Cerebellar nuclear complex (tissue), 1 donor: ENCODE data around the gene KIF3A.

ENCODE experiments used
- DNase-seq, 2 experiments: peaks; one replicate each; lab custom pipeline; 2025; lab: John Stamatoyannopoulos, UW

KIF3A gene

DNA sequence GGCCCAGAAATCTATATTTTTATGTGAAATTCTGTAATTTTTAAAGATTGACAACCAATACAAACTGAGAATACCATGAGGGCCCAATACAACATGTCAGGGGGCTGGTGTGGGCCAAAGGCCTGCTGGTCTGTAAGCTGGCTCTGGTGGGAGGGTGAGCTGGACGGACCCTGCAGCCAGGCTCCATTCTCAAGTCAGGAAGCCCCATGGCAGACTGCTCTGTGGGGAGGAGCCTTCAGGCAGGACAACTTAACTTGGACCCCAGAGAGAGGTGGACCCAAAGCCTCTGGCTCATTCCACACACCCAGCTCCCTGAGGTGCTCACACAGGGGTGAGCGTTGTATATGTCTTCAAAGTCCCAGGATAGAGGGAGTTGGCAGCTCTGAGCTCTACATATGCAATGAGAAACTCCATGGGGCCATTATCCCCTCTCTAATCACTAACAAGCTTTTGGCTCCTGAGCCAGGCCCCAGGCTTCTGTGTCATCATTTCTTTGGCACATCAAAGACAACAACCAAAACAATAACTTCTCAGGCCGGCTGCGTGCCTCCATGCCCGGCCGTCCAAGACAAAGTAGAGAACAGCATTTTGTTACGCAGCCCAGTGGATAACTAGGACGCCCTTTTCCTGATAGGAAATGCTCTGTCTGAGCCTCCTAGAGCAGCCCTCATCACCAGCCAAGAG, 33.3 kb upstream of the KIF3A start:
- no peak for DNase-seq

DNA sequence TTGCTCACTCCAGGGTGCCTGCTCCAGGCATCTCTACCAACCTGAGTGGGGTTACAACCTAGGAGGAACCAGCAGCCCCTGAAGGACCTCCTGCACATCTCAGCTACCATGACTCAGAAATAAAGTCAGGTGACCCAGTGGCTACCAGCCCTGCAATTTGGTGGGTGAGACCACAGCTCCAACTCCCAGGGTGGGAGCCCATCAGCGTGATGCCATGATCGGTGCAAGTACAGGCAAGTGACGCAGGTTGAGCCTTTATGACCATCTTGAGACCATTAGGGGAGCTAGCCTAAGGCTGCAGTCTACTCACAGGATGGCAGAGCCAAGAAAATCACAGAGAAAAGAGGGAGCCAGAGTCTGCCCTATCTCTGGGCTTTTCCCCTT, 31.1 kb upstream of the KIF3A start:
- DNase-seq: no peak

DNA sequence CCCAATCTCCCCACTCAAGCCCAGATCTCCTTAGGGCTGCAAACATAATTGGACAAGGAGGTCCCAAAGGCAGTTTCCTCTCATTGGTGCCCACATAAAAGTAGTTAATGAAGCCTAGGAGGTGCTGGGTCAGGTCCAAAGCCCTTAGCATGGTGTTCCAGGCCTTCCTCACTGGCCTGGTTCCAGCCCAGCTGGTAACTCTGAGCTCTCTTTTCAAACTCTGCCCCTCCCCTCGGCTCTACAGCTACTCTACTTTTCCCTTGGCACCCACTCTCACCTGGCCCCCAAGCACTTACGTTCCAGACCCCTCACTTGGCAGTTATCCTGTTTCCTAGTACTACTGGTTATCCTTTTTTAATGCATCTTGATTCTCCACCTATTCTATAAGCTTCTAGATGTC, 29.8 kb upstream of the KIF3A start:
- DNase-seq: no peak

DNA sequence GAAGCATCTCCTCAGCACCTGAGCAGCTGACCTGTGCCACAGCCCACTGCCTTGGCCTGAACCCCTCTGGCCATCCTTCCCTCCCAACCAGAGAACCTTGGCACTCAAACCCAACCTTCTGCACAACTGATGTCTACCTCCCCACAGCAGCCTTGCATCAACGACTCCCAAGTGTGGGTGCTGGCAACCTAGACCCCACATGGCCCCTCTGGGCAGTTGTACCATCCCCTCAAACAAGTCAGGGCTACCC, 29.4 kb upstream of the KIF3A start:
- no peak for DNase-seq

DNA sequence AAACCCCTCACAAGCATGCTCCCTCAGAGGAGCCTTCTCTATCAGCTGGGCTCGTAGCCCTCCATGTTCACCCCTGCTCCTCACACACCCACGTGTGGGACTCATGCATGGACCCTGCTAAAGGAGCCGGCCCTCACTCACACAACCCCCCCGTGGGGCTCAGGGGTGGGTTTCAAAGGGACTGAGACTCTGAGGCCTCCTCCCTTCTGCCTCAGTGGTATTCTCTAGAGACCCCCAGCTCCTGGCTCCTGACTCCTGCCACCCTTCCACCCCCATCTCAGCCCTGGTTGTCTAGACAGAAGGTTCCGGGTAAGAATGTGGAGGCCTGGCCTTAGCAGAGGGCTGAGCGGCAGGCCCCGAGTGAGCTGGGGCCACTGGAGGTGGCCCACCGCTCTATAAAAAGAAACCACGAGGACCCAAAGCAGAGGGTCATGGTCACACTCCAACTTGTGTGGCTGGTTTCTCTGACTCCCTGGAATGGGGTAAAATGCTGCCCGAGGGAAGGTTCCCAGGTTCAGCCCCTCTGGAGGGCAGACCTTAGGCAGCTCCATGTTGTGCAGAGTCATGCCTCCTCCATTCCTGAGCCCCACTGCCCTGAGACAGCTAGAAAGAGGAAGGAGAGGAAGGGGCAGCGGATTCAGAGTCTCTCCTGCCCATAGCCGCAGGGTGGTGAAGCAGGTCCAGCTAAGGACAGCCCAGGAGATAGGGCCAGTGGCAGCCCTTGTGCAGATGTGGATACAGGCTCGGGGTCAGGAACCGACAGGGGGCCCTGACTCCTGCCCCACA, 28.9 kb upstream of the KIF3A start:
- no peak for DNase-seq

DNA sequence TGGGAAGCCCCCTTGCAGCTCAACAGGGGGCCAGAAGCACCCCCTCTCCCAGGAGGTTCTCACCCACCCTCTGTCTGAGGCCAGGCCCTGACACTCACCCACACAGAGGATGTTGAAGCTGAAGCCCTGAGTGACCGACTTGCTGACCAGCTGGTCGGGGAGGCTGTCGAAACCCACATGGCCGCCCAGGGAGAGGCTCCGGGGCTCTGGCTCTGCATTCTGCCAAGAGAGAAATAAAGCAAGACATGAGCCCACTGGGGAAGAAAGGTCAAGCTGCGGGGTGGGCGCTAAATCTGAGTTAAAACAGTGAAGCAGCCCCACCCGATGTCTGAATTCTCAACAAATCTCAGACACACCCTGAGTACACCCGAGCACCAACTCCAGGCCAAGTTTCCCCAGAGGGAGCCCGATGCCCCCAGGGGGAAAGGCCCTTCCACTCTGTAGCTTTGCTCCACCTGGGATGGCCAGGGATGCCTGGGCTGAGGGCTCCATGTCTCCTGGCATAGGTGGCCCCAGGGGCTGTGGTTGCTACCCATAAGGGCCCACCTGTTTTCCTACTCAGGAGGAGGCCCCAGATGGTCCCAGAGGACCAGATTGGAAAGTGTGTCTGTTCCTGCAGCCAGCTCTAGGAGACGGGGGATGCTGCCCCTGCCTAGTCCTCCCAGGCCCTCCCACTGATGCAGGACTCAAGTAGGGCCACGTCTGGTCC, 28.1 kb upstream of the KIF3A start:
- no peak for DNase-seq

DNA sequence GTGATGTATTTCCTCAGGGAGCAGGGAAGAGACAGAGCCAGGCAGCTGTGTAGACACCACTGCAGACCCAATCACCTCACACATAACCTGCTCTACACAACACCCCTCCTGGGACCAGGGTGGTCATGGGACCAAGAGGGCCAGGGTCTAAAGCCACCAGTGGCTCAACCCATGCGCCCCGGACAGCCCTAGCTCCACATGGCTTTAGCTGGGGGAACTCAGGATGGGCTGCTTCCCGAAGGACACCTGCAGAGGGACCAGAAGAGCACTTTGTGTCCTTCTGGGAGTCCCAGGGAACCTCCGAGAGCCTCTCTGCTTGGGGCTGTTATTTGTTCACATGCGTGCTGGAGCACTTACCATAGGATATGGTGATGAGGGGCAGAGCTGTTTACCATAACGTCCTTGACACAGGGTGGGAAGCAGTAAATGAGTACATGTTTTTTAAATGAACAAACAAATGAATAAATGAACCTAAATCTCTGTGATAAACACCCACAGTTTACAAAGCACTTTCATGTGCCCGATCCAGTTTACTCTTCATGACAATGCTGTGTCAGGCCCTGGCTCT, 27.4 kb upstream of the KIF3A start:
- no peak for DNase-seq

DNA sequence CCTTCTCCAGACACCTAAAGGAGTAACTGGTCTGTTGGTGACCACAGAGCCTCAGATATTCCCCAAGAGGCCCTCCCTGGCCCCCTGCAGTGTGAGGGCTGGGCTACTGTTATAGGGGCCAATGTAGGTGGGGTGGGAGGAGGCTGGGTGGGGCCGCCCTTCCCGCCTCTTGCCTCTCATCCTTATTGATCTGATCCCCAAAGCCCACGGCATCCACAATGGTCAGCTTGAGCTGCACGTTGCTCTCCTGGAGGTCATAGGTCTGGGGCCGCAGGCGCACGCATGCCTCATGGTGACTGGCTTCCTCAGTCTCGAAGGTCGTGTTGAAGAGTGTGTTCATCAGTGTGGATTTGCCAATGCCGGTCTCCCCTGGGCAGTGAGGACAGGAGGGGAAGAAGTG, 26.7 kb upstream of the KIF3A start:
- no peak for DNase-seq

DNA sequence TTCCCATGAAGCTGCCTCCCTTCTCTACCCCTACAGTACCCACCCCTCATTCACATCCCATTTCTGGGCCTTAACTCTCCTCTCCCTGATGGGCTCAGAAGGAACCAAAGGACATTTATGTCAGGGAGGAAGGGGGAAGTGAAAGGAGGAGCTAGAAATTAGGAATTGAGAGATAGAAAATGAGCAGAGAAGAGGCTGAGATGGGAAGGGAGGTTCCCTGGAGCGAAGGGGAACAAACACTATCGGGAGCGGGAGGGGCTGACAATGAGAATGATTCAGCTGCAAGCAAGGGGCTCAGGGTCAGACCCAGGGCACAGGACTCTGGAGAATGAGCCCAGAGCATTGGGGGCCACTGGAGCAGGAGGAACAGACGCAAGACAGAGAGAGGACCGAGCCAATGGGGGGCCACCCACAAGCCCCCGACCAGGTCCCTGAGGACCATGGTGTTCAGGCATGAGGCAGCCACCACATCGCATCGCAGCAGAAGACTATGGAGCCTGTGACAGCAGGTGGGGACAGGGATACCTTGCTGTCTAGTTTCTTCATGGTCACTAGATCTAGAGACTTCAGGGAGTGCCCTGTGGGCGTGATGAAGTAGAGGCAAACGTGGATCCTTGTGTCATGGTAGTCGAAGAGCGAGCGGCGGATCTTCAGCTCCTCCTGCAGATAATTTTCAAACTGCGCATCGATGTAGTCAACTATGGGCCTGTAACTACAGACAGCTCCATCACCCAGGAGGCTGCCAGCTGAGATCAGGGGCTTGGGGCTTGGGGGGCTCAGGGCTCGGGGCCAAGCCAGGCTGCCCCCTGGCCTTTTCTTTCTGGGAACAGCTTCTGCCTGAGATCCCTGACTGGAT, 26.1 kb upstream of the KIF3A start:
- no peak for DNase-seq

DNA sequence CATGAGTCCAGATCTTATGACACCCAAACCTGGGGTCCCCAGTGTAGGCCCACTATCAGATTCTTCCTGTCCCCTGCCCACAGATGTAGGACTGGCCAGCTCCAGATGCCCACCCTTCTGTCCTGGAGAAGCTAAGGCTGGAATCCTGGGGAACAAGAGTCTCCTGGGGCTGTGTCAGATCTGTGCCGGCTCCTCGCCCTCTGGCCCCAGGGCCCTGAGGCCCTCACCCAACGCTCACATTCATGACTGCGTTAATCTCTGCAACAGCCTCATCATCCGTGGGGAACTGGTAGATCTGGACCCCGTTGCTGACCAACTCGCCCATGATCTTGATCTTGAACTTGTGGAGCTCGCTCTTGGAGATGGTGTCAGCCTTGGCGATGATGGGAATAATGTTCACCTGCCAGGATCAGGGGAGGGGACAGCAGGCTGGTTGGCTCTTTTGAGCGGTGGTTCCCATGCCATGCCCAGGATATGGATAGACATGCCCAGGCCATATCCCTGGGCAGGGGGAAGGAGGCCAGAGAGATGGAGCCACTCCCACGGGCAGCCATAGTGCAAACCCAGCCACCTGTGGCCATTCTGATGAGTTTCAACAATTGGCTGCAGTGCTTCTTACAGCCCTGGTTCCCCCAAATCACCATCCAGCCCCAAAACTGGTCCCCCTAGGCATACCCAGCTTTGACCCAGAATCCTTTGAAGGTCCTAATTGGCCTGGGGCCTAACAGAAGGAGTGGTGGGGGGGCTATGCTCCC, 25.1 kb upstream of the KIF3A start:
- DNase-seq: no peak

DNA sequence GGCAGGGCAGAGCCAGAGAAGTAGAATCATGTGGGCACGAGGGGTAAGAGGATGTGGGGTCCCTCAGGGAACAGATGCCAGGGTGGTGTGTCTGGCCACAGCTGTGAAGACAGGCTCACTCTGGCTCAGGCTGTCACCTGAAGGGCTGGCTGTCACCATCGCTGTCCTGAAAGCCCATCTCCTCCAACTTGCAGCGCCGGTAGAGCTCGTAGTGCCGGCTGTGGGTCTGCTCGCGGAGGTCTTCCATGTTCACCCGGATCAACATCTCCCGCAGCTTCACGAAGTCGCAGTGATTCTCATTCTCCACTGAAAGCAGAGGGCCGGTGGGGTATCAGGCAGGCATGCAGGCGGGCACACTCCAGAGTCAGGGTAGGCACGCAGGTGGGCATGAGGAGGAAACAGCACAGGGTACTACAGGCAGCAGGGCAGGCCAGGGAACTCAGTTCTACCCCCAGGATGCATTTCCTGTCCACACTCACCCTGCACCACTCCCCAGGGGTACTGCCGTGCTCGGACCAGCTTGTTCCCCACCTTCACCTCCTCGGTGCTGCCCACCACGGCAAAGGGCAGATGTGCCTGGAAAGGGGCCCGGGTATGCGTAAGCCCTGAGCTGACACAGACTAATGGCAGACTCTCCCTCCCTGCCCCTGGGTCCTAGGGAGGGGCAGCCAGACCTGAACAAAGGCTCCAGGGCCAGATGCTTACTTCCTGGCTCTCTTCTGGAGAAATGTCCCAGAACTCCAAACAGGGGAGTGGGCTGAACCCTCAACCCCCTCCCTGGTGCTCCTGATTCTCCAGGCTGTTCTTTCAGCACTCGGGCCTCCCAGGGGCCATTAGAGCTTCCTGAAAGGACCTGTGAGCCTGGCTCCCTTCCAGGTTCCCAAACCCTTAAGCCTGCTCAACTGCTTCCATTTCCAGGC, 24.2 kb upstream of the KIF3A start:
- no peak for DNase-seq

DNA sequence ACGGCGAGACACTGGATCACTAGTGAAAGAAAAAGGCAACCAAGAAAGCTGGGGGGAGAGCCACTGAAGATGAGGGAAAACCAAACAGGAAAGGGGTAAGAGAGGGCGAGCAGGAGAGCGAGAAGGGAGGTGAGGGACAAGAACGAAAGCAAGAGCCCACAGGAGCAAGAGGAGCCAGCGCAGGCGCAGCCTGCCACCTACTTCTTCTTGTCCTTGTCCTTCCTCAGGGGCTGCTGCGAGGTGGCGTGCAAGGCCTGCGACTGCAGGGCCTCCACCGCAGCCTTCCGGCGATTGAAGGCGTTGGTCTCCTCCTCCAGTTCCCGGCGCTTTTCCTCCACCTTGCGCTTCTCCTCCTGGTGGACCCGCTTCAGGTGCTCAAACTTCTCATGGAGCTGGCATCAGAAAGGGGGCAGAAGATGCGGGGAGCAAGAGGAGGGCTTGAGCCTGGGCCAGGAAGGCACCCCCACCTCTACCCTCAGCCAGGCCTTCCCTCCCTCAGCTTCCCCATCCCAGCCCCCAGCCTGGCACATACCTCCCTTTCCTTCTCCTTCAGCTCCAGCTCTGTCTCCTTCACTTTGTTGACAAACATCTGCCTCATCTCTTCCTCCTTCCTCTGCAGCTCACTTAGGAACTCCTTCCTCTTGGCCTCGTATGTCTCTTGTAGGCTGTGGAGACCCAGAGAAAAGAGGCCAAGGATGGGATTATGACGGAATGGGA, 23.4 kb upstream of the KIF3A start:
- DNase-seq: no peak

DNA sequence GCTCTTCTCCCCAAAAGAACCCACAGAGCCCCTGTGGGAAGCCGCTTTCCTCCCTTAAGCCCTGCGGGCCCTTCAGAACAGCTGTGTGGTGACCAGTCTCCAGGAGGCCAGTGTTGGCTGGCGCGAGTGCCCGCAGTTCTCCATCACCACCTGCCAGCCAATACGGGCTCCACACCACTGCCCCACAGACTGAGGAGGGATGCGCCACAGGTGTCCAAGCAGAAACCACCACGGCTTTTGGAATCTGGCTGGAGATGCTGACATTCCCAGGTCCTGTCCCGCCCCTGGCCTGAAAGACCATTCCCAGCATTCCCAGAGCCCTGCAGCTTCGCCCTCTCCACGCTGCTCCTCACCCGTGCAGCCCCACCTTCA, 22.7 kb upstream of the KIF3A start:
- DNase-seq: no peak

DNA sequence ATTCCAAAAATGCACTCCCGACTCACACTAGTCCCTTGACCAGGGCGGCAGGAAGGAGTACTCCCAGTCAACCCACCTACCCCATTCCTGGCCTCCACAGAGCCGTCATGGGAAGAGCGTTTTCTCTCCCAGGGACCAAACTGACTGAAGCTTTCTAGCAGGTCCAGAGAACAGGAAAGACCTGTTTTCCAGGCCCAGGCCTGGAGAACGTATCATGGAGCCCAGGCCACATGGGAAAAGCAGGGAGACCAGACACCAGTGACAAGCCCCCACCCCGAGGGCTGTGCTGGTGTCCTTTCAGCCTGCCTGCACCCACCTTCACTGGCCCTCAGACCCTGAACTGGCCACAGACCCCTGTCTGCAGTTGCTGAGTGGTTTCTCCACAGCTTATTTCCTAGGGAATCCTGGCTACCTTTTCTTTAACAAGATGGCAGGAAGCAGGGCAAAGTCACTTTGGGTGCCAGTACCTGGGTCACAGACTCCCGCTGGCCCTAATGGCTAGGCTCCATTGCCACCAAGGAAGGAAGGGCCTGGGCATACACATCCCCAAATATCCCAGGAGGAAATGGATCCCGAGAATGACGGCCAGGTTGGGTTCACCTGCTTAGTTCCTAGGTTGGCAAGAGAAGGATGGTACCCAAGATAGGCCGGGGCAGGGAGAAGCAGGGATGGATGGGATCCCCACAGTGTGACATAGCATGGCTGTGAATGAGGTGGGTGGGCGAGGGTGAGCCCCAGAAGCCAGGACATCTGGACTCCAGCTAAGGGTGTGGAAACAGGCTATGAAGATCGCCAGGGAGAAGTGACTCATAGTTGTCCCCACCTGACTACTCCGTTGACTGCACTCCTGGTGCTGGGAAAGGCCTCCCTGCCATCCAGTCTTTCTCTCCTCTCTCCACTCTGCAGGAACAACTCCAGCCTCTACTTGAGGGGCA, 22.0 kb upstream of the KIF3A start:
- DNase-seq: no peak

DNA sequence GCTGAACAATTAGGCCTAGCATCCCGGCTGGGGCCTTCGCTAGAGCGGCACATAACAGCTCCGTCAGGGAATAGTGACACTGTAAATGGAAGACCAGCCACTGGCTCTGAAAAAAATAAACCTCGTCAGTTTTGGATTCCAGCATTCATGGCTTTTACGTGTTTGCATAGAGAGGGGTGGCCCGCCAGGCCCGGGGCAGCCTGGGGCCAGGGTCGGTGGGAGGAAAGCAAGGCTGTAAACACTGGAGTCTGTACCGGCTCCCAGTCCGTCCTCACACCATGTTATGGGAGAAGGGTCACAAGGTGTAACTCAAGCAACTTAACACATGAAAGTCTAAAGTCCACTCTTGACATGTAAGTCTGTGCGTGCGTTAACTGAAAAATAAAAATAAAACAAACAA, 21.1 kb upstream of the KIF3A start:
- DNase-seq: no peak

DNA sequence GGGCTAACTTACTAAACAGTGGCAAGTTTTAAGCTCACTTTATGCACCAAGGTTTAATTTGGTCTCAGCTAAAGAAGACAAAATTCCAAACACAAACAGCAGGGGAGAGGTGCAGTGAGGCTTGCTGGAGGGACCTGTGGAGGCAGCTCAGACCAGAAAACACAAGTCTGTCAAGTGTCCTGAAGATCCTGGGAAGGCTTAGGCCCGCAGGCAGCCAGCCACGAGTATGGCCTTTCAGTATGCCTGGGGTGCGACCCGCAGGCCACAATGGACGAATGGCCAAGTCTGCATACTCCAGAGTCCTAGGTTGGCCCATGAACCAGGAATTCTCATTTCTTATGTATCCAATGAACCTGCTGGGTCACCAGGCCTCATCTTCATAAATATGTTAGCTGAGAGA, 19.2 kb upstream of the KIF3A start:
- no peak for DNase-seq

DNA sequence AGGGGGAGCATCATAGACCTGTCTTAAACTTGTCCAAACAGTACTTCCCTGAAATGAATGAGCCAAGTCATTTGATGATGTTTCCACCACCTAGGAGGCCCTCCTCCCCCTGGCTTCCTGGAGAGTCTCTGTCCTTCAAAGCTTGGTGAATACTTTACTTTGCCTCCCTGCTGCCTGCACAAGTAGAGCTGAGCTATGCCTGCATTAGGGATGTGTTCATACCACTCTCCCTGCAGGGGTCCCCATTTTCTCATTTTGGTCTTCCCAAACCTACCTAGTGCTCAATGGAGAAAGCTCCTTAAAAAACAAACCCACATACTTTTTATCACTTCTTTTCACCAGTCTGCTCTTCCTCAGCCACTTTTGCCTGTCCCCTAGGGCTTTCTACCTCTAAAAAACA, 17.6 kb upstream of the KIF3A start:
- no peak for DNase-seq

DNA sequence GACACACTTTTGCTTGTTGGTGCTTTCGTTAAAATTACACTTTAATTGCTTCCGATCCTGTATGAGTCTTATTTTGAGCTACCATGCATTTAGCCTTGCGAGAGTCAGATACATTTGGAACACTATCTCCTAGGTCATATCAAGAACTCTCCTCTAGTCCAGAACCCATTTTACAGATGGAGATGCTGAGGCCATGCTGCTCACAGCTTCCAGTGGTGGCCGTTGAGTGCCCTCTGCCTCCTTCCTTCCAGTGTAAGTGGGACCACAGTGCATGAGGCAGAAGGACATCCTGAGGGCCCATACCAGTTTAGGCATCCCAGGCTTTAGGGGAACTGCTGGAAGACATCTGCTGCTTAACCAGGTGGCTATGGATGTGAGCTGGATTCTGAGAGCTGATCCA, 16.8 kb upstream of the KIF3A start:
- no peak for DNase-seq
